A549 (cell line): Measurements from ENCODE around the gene BNIP3.

ENCODE experiments used
- CEBPB ChIP-seq, 2 experiments: fragments of >200 bp in 1 of 2; sonication (Bioruptor Twin) in 1 of 2; formaldehyde crosslinking in 1 of 2; IDR thresholded peaks; 2 replicates each; pipeline ENCODE4 v1.6.1; 2012 to 2016
- HDAC2 ChIP-seq: fragments of 200-600 bp; sonication (generic); IDR thresholded peaks from 2 replicates; pipeline ENCODE4 v1.6.1; 2016
- JUNB ChIP-seq: fragments of >200 bp; sonication (Bioruptor Twin); formaldehyde crosslinking; IDR thresholded peaks from 2 replicates; pipeline ENCODE4 v1.6.1; 2016
- NPAS2 ChIP-seq: fragments of 250-450 bp; sonication (Bioruptor Pico); IDR thresholded peaks from 2 replicates; pipeline ENCODE4 v1.8.0; 2022; ENCODE audit warnings: mild to moderate bottlenecking, moderate library complexity, borderline replicate concordance
- PBX3 ChIP-seq: IDR thresholded peaks from 2 replicates; pipeline ENCODE4 v1.6.1; 2012
- PHF8 ChIP-seq: fragments of 200-600 bp; sonication (generic); IDR thresholded peaks from 2 replicates; pipeline ENCODE4 v1.6.1; 2016; ENCODE audit warnings: low read depth, mild to moderate bottlenecking, antibody characterized with exemption, moderate library complexity, borderline replicate concordance
- POLR2A ChIP-seq: IDR thresholded peaks from 2 replicates; pipeline ENCODE4 v1.6.1; 2012; ENCODE audit warnings: mild to moderate bottlenecking, low read length
- RAD21 ChIP-seq, 2 experiments: fragments of >200 bp in 1 of 2; sonication (Bioruptor Twin) in 1 of 2; formaldehyde crosslinking in 1 of 2; IDR thresholded peaks in 1 of 2; conservative IDR thresholded peaks in 1 of 2; 2 replicates in 1 of 2; 3 replicates in 1 of 2; pipeline ENCODE4 v1.6.1; 2012 to 2018; ENCODE audit warnings: inconsistent platforms in 1 of 2
- TP53 ChIP-seq: fragments of 250-450 bp; sonication (Bioruptor Pico); IDR thresholded peaks from 2 replicates; pipeline ENCODE4 v1.5.0; 2021; ENCODE audit warnings: mild to moderate bottlenecking, moderate library complexity
- ZNF302 ChIP-seq: fragments of 250-450 bp; sonication (Bioruptor Pico); IDR thresholded peaks from 2 replicates; pipeline ENCODE4 v1.9.0; 2021; ENCODE audit warnings: inconsistent platforms, mild to moderate bottlenecking, moderate library complexity
- TF ChIP-seq, protein P1 (sequence below): fragments of 250-450 bp; sonication (Bioruptor Pico); IDR thresholded peaks from 2 replicates; pipeline ENCODE4 v1.5.0; 2021; ENCODE audit warnings: mild to moderate bottlenecking, moderate library complexity, borderline replicate concordance
- TF ChIP-seq, protein P2 (sequence below): fragments of >200 bp; sonication (Bioruptor Twin); formaldehyde crosslinking; IDR thresholded peaks from 3 replicates; pipeline ENCODE4 v1.5.1; 2016
- TF ChIP-seq, protein P3 (sequence below): IDR thresholded peaks from 2 replicates; pipeline ENCODE4 v1.6.1; 2012

GRCh38 chr10:132003282-132003924, 21.7 kb upstream of the BNIP3 start:
- TF ChIP-seq, protein P1, sequence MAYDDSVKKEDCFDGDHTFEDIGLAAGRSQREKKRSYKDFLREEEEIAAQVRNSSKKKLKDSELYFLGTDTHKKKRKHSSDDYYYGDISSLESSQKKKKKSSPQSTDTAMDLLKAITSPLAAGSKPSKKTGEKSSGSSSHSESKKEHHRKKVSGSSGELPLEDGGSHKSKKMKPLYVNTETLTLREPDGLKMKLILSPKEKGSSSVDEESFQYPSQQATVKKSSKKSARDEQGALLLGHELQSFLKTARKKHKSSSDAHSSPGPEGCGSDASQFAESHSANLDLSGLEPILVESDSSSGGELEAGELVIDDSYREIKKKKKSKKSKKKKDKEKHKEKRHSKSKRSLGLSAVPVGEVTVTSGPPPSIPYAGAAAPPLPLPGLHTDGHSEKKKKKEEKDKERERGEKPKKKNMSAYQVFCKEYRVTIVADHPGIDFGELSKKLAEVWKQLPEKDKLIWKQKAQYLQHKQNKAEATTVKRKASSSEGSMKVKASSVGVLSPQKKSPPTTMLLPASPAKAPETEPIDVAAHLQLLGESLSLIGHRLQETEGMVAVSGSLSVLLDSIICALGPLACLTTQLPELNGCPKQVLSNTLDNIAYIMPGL (CRISPR knock-in tag), result no peak
- TF ChIP-seq PHF8, result no peak
- TF ChIP-seq, protein P2, sequence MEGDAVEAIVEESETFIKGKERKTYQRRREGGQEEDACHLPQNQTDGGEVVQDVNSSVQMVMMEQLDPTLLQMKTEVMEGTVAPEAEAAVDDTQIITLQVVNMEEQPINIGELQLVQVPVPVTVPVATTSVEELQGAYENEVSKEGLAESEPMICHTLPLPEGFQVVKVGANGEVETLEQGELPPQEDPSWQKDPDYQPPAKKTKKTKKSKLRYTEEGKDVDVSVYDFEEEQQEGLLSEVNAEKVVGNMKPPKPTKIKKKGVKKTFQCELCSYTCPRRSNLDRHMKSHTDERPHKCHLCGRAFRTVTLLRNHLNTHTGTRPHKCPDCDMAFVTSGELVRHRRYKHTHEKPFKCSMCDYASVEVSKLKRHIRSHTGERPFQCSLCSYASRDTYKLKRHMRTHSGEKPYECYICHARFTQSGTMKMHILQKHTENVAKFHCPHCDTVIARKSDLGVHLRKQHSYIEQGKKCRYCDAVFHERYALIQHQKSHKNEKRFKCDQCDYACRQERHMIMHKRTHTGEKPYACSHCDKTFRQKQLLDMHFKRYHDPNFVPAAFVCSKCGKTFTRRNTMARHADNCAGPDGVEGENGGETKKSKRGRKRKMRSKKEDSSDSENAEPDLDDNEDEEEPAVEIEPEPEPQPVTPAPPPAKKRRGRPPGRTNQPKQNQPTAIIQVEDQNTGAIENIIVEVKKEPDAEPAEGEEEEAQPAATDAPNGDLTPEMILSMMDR, result no peak
- TF ChIP-seq NPAS2 (CRISPR knock-in tag), result no peak
- TF ChIP-seq HDAC2, result no peak
- no peak for TF ChIP-seq JUNB
- no peak for TF ChIP-seq POLR2A
- no peak for TF ChIP-seq ZNF302 (CRISPR knock-in tag)
- no peak for TF ChIP-seq RAD21 (conservative IDR thresholded peaks at IDR 0.05 in 1 of 2, IDR thresholded peaks at IDR 0.05 in 1 of 2)
- TF ChIP-seq PBX3, result no peak
- TF ChIP-seq, protein P3, sequence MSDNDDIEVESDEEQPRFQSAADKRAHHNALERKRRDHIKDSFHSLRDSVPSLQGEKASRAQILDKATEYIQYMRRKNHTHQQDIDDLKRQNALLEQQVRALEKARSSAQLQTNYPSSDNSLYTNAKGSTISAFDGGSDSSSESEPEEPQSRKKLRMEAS, result no peak
- no peak for TF ChIP-seq TP53
- TF ChIP-seq CEBPB (IDR thresholded peaks at IDR 0.05), result no peak
